ENCODE measurements around the gene SEMA3D. TPM values are rescaled to one million over a fixed set of nuclear protein-coding genes. Genes with fewer than 3 reads are reported as not detected.

Gene SEMA3D
- total and polyA plus RNA-seq, 2 of the 13 experiments (the other 11 are each of a cell fraction or from before 2014, with no cell fraction given): 0.07 TPM; not detected in 1

DNA sequence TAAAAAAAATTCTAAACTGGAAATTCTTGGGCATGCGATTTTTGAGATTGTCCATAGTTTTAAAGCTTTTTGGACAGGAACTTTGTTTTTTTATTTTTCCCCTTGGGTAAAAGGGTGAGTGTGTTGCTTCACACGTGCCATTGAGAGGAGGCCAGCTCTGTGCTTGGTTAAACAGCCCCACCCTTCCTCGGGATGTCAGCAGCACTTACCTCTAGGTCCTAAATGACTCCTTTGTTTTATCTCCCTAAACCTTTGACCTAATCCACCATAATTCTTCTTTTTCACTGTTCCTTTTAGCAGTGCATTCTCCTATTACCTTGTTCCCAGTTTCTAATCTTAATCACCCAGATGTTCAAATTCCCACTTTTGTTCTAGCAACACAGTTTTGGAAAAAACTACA lies 83.5 kb downstream of the SEMA3D start (continued):
- TF ChIP-seq, protein P1, sequence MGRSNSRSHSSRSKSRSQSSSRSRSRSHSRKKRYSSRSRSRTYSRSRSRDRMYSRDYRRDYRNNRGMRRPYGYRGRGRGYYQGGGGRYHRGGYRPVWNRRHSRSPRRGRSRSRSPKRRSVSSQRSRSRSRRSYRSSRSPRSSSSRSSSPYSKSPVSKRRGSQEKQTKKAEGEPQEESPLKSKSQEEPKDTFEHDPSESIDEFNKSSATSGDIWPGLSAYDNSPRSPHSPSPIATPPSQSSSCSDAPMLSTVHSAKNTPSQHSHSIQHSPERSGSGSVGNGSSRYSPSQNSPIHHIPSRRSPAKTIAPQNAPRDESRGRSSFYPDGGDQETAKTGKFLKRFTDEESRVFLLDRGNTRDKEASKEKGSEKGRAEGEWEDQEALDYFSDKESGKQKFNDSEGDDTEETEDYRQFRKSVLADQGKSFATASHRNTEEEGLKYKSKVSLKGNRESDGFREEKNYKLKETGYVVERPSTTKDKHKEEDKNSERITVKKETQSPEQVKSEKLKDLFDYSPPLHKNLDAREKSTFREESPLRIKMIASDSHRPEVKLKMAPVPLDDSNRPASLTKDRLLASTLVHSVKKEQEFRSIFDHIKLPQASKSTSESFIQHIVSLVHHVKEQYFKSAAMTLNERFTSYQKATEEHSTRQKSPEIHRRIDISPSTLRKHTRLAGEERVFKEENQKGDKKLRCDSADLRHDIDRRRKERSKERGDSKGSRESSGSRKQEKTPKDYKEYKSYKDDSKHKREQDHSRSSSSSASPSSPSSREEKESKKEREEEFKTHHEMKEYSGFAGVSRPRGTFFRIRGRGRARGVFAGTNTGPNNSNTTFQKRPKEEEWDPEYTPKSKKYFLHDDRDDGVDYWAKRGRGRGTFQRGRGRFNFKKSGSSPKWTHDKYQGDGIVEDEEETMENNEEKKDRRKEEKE (IDR thresholded peaks at IDR 0.05): no peak
- no peak for TF ChIP-seq PHF20 (CRISPR knock-in tag; IDR thresholded peaks at IDR 0.05)
- TF ChIP-seq, protein P2, sequence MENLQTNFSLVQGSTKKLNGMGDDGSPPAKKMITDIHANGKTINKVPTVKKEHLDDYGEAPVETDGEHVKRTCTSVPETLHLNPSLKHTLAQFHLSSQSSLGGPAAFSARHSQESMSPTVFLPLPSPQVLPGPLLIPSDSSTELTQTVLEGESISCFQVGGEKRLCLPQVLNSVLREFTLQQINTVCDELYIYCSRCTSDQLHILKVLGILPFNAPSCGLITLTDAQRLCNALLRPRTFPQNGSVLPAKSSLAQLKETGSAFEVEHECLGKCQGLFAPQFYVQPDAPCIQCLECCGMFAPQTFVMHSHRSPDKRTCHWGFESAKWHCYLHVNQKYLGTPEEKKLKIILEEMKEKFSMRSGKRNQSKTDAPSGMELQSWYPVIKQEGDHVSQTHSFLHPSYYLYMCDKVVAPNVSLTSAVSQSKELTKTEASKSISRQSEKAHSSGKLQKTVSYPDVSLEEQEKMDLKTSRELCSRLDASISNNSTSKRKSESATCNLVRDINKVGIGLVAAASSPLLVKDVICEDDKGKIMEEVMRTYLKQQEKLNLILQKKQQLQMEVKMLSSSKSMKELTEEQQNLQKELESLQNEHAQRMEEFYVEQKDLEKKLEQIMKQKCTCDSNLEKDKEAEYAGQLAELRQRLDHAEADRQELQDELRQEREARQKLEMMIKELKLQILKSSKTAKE (CRISPR knock-in tag; IDR thresholded peaks at IDR 0.05; ENCODE audit: borderline replicate concordance): no peak

DNA sequence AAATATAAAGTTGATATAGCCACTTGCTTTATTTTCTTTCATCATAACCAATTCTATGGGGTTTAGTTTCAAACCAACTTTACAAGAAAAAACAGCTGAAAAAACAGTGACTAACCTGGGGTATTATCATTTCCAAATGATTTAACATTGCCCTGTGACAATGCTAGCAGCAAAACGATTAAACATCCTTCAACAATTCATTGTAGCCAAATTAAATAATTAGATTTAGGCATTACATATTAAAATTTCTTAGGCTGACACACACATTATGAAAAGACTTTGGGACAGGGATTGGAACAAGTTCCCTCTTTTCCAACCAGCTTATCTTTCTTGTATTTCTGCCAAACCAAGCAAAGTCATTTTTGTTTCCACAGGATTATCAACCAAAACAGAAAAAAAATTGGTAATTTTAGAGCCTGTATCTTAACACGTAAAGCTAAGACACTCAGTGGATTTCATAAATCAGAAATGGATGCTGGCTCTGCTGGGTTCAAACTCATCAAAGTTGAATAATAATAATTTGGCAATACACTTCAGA lies 84.0 kb downstream of the SEMA3D start:
- Histone ChIP-seq H3K4me3 (replicated peaks in 1 of 3; ENCODE audit: insufficient read depth in 1 of 3, low read depth in 2 of 3, low read length in 3 of 3) (no peak overlapping the region), H3K9ac (ENCODE audit: insufficient read depth, low read depth, low read length) (no peak overlapping the region), H3K79me2 (ENCODE audit: insufficient read depth, low read length) (no peaks in the 10 kb centered on the region), H3K9me3 (ENCODE audit: low read length) (no peaks in the 10 kb centered on the region), H4K20me1 (ENCODE audit: insufficient read depth, low read length) (no peaks in the 10 kb centered on the region), H3K27me3 (ENCODE audit: control insufficient read depth in 1 of 2, insufficient read depth in 2 of 2, low read length in 2 of 2) (no peaks in the 10 kb centered on the region), H3K27ac (ENCODE audit: extremely low read length, insufficient read depth, low read length) (no peak overlapping the region), H3K4me1 (ENCODE audit: insufficient read depth, low read length) (no peaks in the 10 kb centered on the region), H3K4me2 (ENCODE audit: low read depth, low read length) (no peak overlapping the region), H2AFZ (ENCODE audit: low read length) (no peak overlapping the region), H3K36me3 (replicated peaks in 1 of 2; ENCODE audit: control insufficient read depth in 1 of 2, insufficient read depth in 2 of 2, low read length in 2 of 2) (no peaks in the 10 kb centered on the region)
- in situ Hi-C loops (cut with HindIII; ENCODE audit: extremely low pct_ligation_motif_present, low pct_unique_long_range_greater_than_20kb): no loop called here
- no peak for DNase-seq (ENCODE audit: low spot score)
- ATAC-seq: no peak
- POLR2A ChIA-PET: no interaction called here
- intact Hi-C loops (cut with micrococcal nuclease; ENCODE audit: unreplicated experiment): no loop called here
- TF ChIP-seq WIZ (CRISPR knock-in tag; IDR thresholded peaks at IDR 0.05) (no peak), ZBTB8A (CRISPR knock-in tag; IDR thresholded peaks at IDR 0.05; ENCODE audit: borderline replicate concordance, low read depth) (no peak), KLF6 (CRISPR knock-in tag; IDR thresholded peaks at IDR 0.05) (no peak), ZNF605 (CRISPR knock-in tag; IDR thresholded peaks at IDR 0.05) (no peak), MAFF (IDR thresholded peaks at IDR 0.05; ENCODE audit: low read depth, low read length) (no peak), REPIN1 (CRISPR knock-in tag; IDR thresholded peaks at IDR 0.05; ENCODE audit: borderline replicate concordance, low read depth) (no peak), ZNF234 (CRISPR knock-in tag; conservative IDR thresholded peaks at IDR 0.05) (no peak), DNMT3B (CRISPR knock-in tag; conservative IDR thresholded peaks at IDR 0.05) (no peak)
- TF ChIP-seq, protein P3, sequence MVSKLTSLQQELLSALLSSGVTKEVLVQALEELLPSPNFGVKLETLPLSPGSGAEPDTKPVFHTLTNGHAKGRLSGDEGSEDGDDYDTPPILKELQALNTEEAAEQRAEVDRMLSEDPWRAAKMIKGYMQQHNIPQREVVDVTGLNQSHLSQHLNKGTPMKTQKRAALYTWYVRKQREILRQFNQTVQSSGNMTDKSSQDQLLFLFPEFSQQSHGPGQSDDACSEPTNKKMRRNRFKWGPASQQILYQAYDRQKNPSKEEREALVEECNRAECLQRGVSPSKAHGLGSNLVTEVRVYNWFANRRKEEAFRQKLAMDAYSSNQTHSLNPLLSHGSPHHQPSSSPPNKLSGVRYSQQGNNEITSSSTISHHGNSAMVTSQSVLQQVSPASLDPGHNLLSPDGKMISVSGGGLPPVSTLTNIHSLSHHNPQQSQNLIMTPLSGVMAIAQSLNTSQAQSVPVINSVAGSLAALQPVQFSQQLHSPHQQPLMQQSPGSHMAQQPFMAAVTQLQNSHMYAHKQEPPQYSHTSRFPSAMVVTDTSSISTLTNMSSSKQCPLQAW (CRISPR knock-in tag; IDR thresholded peaks at IDR 0.05): no peak
- CTCF ChIA-PET (ENCODE audit: low intra/inter-chr PET ratio, low total read pairs): no interaction called here
- no TSS peak for BruUV-seq (replicated peaks)
- FAIRE-seq: no peak
- whole genome bisulfite sequencing (ENCODE audit: low lambda C conversion rate): 1% methylated on average over 2 of the region's 2 CpGs
